ENCODE data around the gene FCAR. TPM values are rescaled to one million over a fixed set of nuclear protein-coding genes. Genes with fewer than 3 reads are reported as not detected.
"Not testable (repeated sequence)": the region's sequence is repeated elsewhere in the genome, so short reads cannot be mapped to it uniquely, and the experiment has no call there.

FCAR gene
- total and polyA plus RNA-seq, 2 experiments from 2014 or later = not detected

- Histone ChIP-seq H2AFZ (no peak overlapping the region), H3K9me3 (ENCODE audit: low read depth) (no peaks in the 10 kb centered on the region), H3K9me2 (ENCODE audit: insufficient read depth) (no peaks in the 10 kb centered on the region), H3K27ac (no peak overlapping the region), H3F3A (ENCODE audit: insufficient read depth) (no peaks in the 10 kb centered on the region), H3K4me2 (ENCODE audit: unreplicated experiment) (no peak overlapping the region), H3K27me3 (replicated peaks; ENCODE audit: insufficient read depth) (no peaks in the 10 kb centered on the region), H3K9ac (no peak overlapping the region), H3K79me2 (ENCODE audit: insufficient read depth) (no peaks in the 10 kb centered on the region), H3K36me3 (ENCODE audit: low read depth) (no peaks in the 10 kb centered on the region), H4K20me1 (ENCODE audit: insufficient read depth) (no peaks in the 10 kb centered on the region), H3K4me1 (ENCODE audit: insufficient read depth) (no peaks in the 10 kb centered on the region), H3K4me3 (no peak overlapping the region)
- in situ Hi-C loops (cut with MboI) = no loop called here
- DNase-seq = no peak
- TF ChIP-seq EZH2phosphoT487 (IDR thresholded peaks at IDR 0.05; ENCODE audit: insufficient read depth, low read depth) = no peak
- TF ChIP-seq EZH2 (IDR thresholded peaks at IDR 0.05; ENCODE audit: insufficient read depth, poor library complexity, severe bottlenecking) = no peak
- WGBS, 2 experiments (ENCODE audit: low coverage in 1 of 2, low lambda C conversion rate in 2 of 2, missing lambda C conversion rate in 2 of 2) = 60 to 70% methylated on average over 6 of the region's 6 CpGs
Measured at GRCh38 chr19:54903303-54903702, 29.3 kb downstream of the FCAR start.

- DNase-seq; H3F3A ChIP-seq (ENCODE audit: insufficient read depth); H3K9ac ChIP-seq; H3K27ac ChIP-seq; H3K27me3 ChIP-seq (replicated peaks; ENCODE audit: insufficient read depth); in situ Hi-C loops (cut with MboI); H4K20me1 ChIP-seq (ENCODE audit: insufficient read depth); H3K9me2 ChIP-seq (ENCODE audit: insufficient read depth); H2AFZ ChIP-seq; H3K4me3 ChIP-seq; H3K36me3 ChIP-seq (ENCODE audit: low read depth); H3K4me2 ChIP-seq (ENCODE audit: unreplicated experiment); H3K79me2 ChIP-seq (ENCODE audit: insufficient read depth); H3K4me1 ChIP-seq (ENCODE audit: insufficient read depth); H3K9me3 ChIP-seq (ENCODE audit: low read depth): not testable (repeated sequence)
- 38 to 41% methylated on average over 4 of the region's 4 CpGs for WGBS, 2 experiments (ENCODE audit: low coverage in 1 of 2, low lambda C conversion rate in 2 of 2, missing lambda C conversion rate in 2 of 2)
Measured at GRCh38 chr19:54904261-54904660, 30.2 kb downstream of the FCAR start.

GRCh38 chr19:54905421-54905802 is 31.4 kb downstream of the FCAR start:
- in situ Hi-C loops (cut with MboI) = no loop called here
- TF ChIP-seq EZH2phosphoT487 (IDR thresholded peaks at IDR 0.05; ENCODE audit: insufficient read depth, low read depth) = no peak
- TF ChIP-seq EZH2 (IDR thresholded peaks at IDR 0.05; ENCODE audit: insufficient read depth, poor library complexity, severe bottlenecking) = no peak

GRCh38 chr19:54905803-54906511 is 31.9 kb downstream of the FCAR start, which contains the start of gene NCR1:
NCR1 (plus strand) TSS chr19:54906148; CDS start chr19:54906188, 40 bp downstream.
- Histone ChIP-seq H3K9ac (no peak within 1 kb of the TSS), H3K9me3 (ENCODE audit: low read depth) (no peaks in the 10 kb centered on the region), H3K4me3 (no peak within 1 kb of the TSS), H4K20me1 (ENCODE audit: insufficient read depth) (no peaks in the 10 kb centered on the region), H3K36me3 (ENCODE audit: low read depth) (no peaks in the 10 kb centered on the region), H2AFZ (no peak within 1 kb of the TSS), H3K79me2 (ENCODE audit: insufficient read depth) (no peaks in the 10 kb centered on the region), H3K9me2 (ENCODE audit: insufficient read depth) (no peaks in the 10 kb centered on the region), H3K4me2 (ENCODE audit: unreplicated experiment) (no peak within 1 kb of the TSS), H3K27ac (no peak within 1 kb of the TSS), H3K4me1 (ENCODE audit: insufficient read depth) (no peaks in the 10 kb centered on the region), H3K27me3 (replicated peaks; ENCODE audit: insufficient read depth) (no peaks in the 10 kb centered on the region), H3F3A (ENCODE audit: insufficient read depth) (no peaks in the 10 kb centered on the region)
- WGBS, 2 experiments (ENCODE audit: low coverage in 1 of 2, low lambda C conversion rate in 2 of 2, missing lambda C conversion rate in 2 of 2) = 11 to 18% methylated on average over 22 of the region's 22 CpGs
- no peak for DNase-seq
- in situ Hi-C loops (cut with MboI) = no loop called here
- TF ChIP-seq EZH2phosphoT487 (IDR thresholded peaks at IDR 0.05; ENCODE audit: insufficient read depth, low read depth) = no peak

More at GRCh38 chr19:54905421-54905802, 31.4 kb downstream of the FCAR start:
- Histone ChIP-seq H3K27me3 (replicated peaks; ENCODE audit: insufficient read depth) (no peaks in the 10 kb centered on the region), H3K27ac (no peak overlapping the region), H3K36me3 (ENCODE audit: low read depth) (no peaks in the 10 kb centered on the region), H2AFZ (no peak overlapping the region), H3K4me1 (ENCODE audit: insufficient read depth) (no peaks in the 10 kb centered on the region), H3K9me3 (ENCODE audit: low read depth) (no peaks in the 10 kb centered on the region), H3K4me3 (no peak overlapping the region), H4K20me1 (ENCODE audit: insufficient read depth) (no peaks in the 10 kb centered on the region), H3K9ac (no peak overlapping the region), H3F3A (ENCODE audit: insufficient read depth) (no peaks in the 10 kb centered on the region), H3K4me2 (ENCODE audit: unreplicated experiment) (no peak overlapping the region), H3K79me2 (ENCODE audit: insufficient read depth) (no peaks in the 10 kb centered on the region), H3K9me2 (ENCODE audit: insufficient read depth) (no peaks in the 10 kb centered on the region)
- no peak for DNase-seq
- 4% methylated on average over 5 of the region's 5 CpGs for WGBS, 2 experiments (ENCODE audit: low coverage in 1 of 2, low lambda C conversion rate in 2 of 2, missing lambda C conversion rate in 2 of 2)

GRCh38 chr19:54906819-54907218 is 32.8 kb downstream of the FCAR start:
- Histone ChIP-seq H2AFZ (no peak overlapping the region), H3K4me3 (no peak overlapping the region), H3K4me1 (ENCODE audit: insufficient read depth) (no peaks in the 10 kb centered on the region), H3K9me3 (ENCODE audit: low read depth) (no peaks in the 10 kb centered on the region), H3K36me3 (ENCODE audit: low read depth) (no peaks in the 10 kb centered on the region), H3K4me2 (ENCODE audit: unreplicated experiment) (no peak overlapping the region), H3K79me2 (ENCODE audit: insufficient read depth) (no peaks in the 10 kb centered on the region), H3K27ac (no peak overlapping the region), H3K9ac (no peak overlapping the region), H4K20me1 (ENCODE audit: insufficient read depth) (no peaks in the 10 kb centered on the region), H3K9me2 (ENCODE audit: insufficient read depth) (no peaks in the 10 kb centered on the region), H3K27me3 (replicated peaks; ENCODE audit: insufficient read depth) (no peaks in the 10 kb centered on the region), H3F3A (ENCODE audit: insufficient read depth) (no peaks in the 10 kb centered on the region)
- WGBS, 2 experiments (ENCODE audit: low coverage in 1 of 2, low lambda C conversion rate in 2 of 2, missing lambda C conversion rate in 2 of 2) = 25 to 28% methylated on average over 7 of the region's 7 CpGs
- TF ChIP-seq EZH2phosphoT487 (IDR thresholded peaks at IDR 0.05; ENCODE audit: insufficient read depth, low read depth) = no peak
- no peak for TF ChIP-seq EZH2 (IDR thresholded peaks at IDR 0.05; ENCODE audit: insufficient read depth, poor library complexity, severe bottlenecking)
- no peak for DNase-seq
- in situ Hi-C loops (cut with MboI) = no loop called here

- WGBS, 2 experiments (ENCODE audit: low coverage in 1 of 2, low lambda C conversion rate in 2 of 2, missing lambda C conversion rate in 2 of 2) = 41 to 42% methylated on average over 3 to 4 of the region's 5 CpGs
- H3K36me3 ChIP-seq (ENCODE audit: low read depth); H3K27me3 ChIP-seq (replicated peaks; ENCODE audit: insufficient read depth); H2AFZ ChIP-seq; H3K4me2 ChIP-seq (ENCODE audit: unreplicated experiment); H3K79me2 ChIP-seq (ENCODE audit: insufficient read depth); H3K4me3 ChIP-seq; H3F3A ChIP-seq (ENCODE audit: insufficient read depth); in situ Hi-C loops (cut with MboI); H4K20me1 ChIP-seq (ENCODE audit: insufficient read depth); H3K9me3 ChIP-seq (ENCODE audit: low read depth); H3K4me1 ChIP-seq (ENCODE audit: insufficient read depth); H3K9me2 ChIP-seq (ENCODE audit: insufficient read depth); DNase-seq; H3K27ac ChIP-seq; H3K9ac ChIP-seq: not testable (repeated sequence)
Measured at GRCh38 chr19:54907899-54908298, 33.9 kb downstream of the FCAR start.
